Epithelial cell of esophagus (primary cell): Measurements from ENCODE around the gene SP6.

Experiments
- DNase-seq: peaks from one replicate; pipeline ENCODE4 v3.0.0; 2010; ENCODE audit warnings: low read depth
- H3K4me3 ChIP-seq: 2 replicates; pipeline ENCODE4 v1.5.1; 2011; ENCODE audit warnings: mild to moderate bottlenecking, low read length, control low read depth
- CTCF ChIP-seq: IDR thresholded peaks from 2 replicates; pipeline ENCODE4 v1.5.1; 2011; ENCODE audit warnings: low read depth, mild to moderate bottlenecking, low read length, control low read depth, inconsistent platforms; ENCODE audit not compliant: insufficient read depth; ENCODE audit errors: missing control alignments

SP6 gene

GRCh38 chr17:47822785-47823184 lies 28.2 kb downstream of the SP6 start:
- TF ChIP-seq CTCF = no peak
- H3K4me3 ChIP-seq = no peak overlapping the region
- DNase-seq = no peak

DNA sequence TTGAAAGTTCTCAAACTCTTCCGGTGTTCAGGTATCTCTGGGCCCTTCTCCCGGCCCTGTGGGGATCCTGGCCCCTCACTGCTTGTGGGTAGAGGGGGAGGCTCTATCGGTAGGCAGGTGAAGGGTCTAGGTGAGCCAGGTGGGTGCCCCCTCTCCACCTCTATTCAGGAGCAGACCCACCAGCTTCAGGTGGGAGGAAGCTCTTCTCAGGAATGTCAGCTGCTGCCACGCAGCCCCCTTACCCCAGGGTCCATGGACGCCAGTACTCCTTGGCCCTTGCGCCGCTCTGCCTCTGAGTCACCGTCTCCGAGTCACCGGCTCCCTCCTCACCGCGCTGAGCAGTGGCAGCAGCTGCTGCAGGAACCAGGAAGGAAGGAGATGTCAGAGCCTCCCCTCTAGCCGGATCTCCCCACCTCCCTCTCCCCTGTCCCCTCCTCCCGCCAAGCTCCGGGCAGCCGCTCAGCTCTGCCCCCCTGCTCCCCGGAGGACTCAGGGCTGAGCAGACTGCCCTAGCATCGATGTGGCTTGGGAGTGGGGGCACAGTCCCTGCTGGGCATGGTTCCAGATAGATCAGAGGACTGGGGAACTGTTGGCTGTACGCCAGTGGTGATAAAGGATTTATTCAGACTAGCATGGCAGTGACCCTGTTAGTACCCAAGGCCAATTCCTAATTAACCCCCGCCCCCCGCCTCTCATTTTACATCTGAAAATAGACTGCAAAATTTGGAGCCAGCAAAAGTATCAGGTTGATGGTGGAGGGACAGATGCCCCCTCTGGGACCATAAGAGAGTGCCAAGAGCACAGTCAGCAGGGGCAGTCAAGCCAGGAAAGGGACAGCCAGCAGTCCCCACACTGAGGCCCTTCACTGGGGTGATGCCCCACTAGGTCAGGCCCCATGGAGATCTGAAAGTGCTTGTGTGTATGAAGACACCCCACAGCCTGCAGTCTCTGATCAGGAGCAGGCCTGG lies 29.3 kb downstream of the SP6 start, which contains the start of gene OSBPL7:
OSBPL7 (minus strand) TSS at position 371 of the 968 bp plus-strand sequence. CDS start 1,516 bp downstream, outside the sequence.
- peak within 1 kb of the TSS; percentile 69 for H3K4me3 ChIP-seq
- TF ChIP-seq CTCF = no peak
- peak; percentile 81 for DNase-seq

- H3K4me3 ChIP-seq = peak overlapping the region; percentile 69
- no peak for TF ChIP-seq CTCF
- no peak for DNase-seq
Measured at GRCh38 chr17:47821031-47821423, 29.9 kb downstream of the SP6 start.

- no peak overlapping the region for H3K4me3 ChIP-seq
- no peak for DNase-seq
- no peak for TF ChIP-seq CTCF
Measured at GRCh38 chr17:47820033-47820789, 30.8 kb downstream of the SP6 start.

- TF ChIP-seq CTCF = no peak
- DNase-seq = no peak
- no peak overlapping the region for H3K4me3 ChIP-seq
Measured at GRCh38 chr17:47819475-47819874, 31.5 kb downstream of the SP6 start.

DNA sequence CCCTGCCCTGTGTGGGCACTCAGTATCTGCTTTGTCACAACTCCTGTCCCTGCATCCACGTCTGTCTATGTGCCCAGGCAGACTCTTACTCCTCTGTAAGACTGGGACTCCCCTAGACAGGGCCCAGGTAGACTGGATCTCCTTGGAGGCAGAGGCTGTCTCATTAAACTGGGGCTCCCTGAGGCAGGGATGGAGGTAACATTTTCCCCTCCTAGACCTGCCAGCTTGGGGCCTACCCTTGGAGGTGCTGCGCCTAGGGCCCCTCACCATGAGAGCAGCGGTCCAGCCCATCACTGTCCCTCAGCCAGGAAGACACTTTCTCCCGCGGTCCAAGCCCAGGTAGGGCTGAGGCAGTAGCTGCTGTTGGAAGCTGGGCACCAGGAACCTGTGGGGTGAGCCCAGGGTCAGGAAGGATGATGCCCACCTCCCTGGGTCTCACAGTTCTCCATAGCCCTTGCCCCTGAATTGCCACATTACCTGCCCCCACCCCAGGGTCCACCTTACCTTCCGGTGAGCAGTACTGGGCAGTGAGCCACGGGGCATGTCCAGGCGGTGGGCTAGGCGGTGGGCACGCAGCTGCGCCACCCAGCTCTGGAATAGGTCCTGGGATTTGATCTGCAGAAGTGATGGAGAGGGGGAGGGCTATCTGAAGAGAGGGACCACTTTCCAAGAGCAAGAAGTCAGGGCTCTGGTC lies 32.8 kb downstream of the SP6 start:
- no peak for DNase-seq
- no peak for TF ChIP-seq CTCF
- H3K4me3 ChIP-seq = no peak overlapping the region
